NCI-H226 (cell line): ENCODE results near the gene ZFP69B.

ENCODE experiments used
- DNase-seq: peaks from one replicate; pipeline ENCODE4 v3.0.0-alpha.2; 2015

The ZFP69B gene

GRCh38 chr1:40449684-40450494, at the start of gene ZFP69B:
ZFP69B (plus strand) TSS chr1:40450476; CDS start chr1:40450962, 486 bp downstream.
- peak; percentile 82 for DNase-seq

DNA sequence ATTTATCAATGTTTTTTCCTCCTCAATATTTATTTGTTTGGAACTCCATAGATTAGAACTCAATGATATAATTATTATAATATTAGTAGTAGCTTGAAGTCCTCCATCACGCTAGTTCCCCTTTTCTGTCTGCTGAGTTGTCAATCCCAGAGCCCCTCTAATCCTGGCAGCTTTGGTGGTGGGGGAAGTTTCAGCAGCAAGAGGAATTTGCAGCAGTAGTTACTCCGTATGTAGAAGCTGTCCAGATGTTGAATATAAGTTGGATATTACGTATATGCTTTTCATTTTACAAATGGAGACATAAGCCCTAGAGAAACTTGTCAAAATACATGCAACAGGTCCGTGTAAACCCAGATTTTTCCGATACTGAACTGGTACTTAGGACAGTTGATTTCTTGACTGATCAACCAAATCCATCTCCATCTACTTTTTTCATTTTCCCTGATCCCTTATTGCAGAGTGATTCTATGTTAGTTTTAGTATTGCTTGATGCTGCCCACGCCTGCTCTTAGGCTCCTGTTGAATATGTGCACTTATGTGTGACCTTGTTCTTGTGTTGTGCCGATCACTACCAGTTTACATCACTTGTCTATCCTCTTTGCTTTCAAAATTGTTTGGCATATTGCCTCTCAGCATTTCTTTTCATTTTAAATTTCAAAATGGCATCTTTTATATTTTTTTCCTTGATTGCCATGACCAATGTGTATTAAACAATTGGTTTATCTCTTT, 48.6 kb upstream of the ZFP69B start:
- DNase-seq = no peak

DNA sequence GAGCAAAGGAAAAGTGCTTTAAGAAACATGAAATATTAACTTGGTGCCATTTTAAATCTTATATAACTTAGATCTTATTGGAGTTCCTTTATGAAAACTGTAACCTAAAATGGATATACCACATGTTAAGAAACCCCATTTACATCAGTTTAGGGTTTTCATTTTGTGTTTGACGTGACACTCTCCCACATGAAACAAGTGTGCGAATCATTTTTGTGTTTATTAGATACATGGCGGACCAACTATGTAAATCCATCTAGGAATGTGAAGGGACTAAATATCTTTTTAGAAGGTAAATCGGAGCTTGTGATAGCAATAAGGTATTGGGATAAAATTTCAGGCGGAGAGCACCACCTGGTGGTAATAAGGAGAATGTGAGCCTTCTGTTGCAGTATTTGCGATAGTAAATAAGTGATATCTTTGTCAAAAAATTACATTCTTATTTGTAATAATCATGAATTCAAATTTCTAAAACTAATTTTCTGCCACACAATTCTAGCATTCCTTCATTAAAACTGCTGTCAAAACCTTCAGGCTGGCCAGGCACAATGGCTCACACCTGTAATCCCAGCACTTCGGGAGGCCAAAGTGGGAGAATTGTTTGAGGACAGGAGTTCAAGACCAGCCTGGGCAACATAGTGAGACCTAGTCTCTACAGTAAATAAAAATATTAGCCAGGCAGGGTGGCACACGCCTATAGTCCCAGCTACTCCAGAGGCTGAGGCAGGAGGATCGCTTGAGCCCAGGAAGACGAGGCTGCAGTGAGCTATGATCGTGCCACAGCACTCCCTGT, 45.4 kb upstream of the ZFP69B start:
- DNase-seq = peak; percentile 22

GRCh38 chr1:40405812-40406211, 44.5 kb upstream of the ZFP69B start:
- DNase-seq = no peak

DNA sequence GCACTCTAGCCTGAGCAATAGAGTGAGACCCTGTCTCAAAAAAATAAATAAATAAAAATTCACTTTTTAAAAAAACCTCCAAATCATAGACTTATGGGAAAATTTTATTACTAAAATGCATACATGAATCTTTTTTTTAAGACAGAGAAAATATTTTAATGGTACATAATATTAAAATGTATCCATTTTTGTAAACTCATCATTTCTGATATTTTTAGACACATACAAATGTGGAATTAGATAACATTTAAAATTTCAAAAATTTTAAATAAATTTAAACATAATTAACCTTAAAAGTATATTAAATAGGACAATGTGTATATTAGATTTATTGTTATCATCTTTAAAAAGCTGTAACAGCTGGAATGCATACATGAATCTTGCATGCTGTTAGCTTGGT, 42.8 kb upstream of the ZFP69B start:
- no peak for DNase-seq

GRCh38 chr1:40409467-40409866, 40.8 kb upstream of the ZFP69B start:
- DNase-seq = no peak

- DNase-seq = no peak
These were observed 39.0 kb upstream of the ZFP69B start for GRCh38 chr1:40411294-40411693.

GRCh38 chr1:40411843-40412242, 38.4 kb upstream of the ZFP69B start:
- DNase-seq = no peak

DNA sequence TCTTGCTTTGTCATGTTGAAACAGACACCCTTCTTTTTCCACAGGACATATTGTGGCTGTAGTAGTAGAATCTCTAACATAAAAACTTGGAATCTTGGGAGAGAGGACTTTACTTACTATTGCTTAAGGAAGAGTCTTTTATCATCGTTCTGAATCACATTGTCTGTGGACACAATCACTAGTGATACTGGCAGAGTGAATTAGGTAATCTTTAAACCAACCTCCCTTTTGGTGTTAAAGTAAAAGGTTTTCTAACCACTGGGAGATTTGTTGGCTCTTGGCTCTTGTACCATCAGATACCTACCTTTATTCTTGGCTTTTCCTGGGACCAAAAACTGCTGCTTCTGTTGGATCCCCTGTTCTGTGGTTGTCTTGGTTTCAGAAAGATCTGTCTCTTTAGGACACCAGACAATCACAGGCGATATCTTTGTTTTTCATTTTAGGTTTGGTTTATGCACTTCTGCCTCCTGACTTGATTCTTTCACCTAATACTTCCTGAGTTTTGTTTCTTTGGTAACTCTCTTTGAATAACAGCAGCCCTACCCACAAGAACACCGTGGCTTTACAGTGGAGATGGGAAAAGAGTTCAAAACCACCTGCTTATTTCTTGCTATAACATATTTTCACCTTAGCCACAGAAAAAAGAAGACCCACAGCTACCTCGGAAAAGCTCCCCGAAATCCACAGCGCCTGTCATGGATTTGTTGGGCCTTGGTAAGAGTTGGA, 36.6 kb upstream of the ZFP69B start:
- no peak for DNase-seq

- no peak for DNase-seq
These were observed 35.9 kb upstream of the ZFP69B start for GRCh38 chr1:40414331-40414730.

- DNase-seq = no peak
These were observed 33.6 kb upstream of the ZFP69B start for GRCh38 chr1:40416709-40417108.

GRCh38 chr1:40421431-40422384, 28.6 kb upstream of the ZFP69B start:
- no peak for DNase-seq

DNA sequence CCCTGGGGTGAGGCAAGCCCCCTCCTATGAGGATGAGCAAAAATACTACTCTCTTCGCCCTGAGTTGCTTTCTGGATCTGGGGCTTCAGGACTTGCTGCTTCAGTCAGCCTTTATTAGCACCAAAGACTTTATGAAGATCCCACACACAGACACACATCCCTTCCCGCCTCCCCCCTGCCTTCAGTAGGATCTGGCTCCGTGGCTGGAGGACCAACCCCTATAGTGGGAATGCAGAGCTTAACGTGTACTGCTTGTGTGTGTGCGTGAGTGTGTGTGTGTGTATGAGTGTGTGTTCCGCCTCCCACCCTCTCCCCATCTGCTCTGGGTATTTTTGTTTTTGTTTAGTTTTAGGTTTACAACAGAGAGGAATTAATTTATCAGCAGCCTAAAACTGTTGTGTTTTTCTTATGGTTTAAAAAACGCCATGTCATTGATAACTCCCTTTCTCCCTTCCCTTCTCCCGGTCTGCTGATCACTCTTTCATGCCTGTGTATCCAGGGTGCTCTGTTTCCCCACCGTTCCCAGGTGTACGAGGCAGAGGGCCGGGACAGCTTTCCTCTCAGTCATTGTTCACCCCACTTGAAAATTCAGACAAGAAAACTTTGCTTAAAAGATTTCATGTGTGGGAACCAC, 27.5 kb upstream of the ZFP69B start:
- no peak for DNase-seq

DNA sequence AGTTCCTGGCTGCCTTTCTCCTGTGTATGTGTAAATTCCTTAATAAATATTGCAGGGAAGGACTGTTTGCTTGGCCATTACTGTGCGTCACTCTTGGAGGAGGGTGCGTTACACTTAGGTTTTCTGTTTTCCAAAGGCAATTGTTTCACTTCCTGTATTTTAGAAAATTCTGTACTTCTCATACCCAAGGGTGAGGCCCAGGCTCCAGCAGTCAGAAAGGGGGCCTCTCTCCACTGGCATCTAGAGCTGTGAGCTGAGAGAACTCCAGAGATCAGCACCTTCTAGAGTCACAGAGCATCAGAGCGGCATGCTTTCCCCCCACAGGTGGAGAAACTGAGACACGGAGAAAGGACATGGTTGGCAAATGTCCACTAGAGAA, 27.0 kb upstream of the ZFP69B start:
- DNase-seq = no peak

DNA sequence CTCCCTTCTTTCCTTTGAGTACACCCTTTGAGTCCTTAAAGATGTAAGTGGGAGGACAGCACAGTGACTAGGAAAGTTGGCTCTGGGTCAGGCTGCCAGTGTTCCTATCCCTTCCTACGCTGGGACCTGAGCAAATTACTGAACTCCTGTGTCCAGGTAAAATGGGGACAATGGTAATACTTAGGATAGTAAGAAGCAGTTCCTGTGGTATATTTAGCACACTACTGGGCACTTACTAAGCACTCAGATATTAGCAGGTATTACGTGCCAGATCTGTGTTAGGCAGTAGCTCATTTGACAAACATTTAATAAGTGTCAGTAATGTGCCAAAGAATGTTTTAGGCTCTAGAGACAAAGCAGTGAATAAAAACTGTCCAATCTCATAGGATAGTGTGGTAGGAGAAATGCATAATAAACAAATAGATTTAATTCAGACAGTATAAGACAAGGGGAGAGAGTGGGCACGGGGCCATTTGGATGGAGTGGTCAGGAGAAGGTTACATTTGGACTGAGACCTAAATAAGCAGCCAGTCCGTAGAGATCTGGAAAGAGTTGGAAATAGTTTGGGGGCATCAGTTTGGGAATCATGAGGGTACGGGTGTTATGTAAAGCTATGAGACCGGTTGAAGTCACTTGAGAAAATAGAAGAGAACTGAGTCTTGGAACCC, 26.2 kb upstream of the ZFP69B start:
- DNase-seq = no peak

DNA sequence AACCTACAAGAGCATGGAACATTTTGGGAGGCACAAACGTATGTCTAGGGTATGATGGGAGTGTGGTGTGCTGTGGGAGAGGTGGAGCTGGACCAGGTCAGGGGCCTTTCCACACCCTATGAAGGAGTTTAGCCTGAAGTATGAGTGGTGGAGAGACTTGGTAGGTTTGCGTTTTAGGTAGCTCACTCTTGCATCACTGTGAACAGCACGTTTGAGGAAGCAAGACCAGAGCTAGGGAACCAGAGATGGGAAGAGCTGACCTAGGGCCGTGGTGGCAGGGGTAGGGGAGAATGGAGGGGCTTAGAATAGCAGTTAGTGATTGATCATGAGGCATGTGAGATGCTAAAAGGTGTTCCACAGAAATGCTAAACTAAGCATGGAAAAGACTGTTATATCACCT, 25.1 kb upstream of the ZFP69B start:
- DNase-seq = no peak

- DNase-seq = no peak
These were observed 18.9 kb upstream of the ZFP69B start for GRCh38 chr1:40431385-40431784.

- DNase-seq = no peak
These were observed 17.5 kb upstream of the ZFP69B start for GRCh38 chr1:40432644-40433390.

DNA sequence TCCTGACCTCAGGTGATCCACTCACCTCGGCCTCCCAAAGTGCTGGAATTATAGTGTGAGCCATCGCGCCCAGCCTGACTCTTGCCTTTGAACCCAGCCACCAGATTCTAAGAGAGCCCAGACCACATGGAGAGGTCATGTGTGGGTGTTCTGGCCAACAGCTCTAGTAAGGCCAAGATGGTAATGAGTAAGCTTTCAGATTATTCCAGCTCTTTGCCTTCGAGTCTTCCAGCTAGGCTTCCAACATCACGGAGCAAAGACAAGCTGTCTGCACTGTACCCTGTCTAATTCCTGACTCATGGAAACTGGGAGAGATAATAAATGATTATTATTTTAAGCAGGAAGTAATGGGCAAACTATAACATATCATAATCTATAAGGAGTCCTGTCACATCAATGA, 14.8 kb upstream of the ZFP69B start:
- DNase-seq = no peak

- no peak for DNase-seq
These were observed 14.4 kb upstream of the ZFP69B start for GRCh38 chr1:40435876-40436275.
